ENCODE results near the gene COL6A1.

GRCh38 chr21:46029186-46029924, 47.8 kb downstream of the COL6A1 start:
- TF ChIP-seq POLR2A (IDR thresholded peaks at IDR 0.05), result no peak
- no peak for TF ChIP-seq CTCF (IDR thresholded peaks at IDR 0.05)
